ENCODE data around the gene TP53RK. TPM values are rescaled to one million over a fixed set of nuclear protein-coding genes. Genes with fewer than 3 reads are reported as not detected.

TP53RK gene
- total and polyA plus RNA-seq, 2 of the 13 experiments (the other 11 are each of a cell fraction or from before 2014, with no cell fraction given), result 12.9 to 25.5 TPM

DNA sequence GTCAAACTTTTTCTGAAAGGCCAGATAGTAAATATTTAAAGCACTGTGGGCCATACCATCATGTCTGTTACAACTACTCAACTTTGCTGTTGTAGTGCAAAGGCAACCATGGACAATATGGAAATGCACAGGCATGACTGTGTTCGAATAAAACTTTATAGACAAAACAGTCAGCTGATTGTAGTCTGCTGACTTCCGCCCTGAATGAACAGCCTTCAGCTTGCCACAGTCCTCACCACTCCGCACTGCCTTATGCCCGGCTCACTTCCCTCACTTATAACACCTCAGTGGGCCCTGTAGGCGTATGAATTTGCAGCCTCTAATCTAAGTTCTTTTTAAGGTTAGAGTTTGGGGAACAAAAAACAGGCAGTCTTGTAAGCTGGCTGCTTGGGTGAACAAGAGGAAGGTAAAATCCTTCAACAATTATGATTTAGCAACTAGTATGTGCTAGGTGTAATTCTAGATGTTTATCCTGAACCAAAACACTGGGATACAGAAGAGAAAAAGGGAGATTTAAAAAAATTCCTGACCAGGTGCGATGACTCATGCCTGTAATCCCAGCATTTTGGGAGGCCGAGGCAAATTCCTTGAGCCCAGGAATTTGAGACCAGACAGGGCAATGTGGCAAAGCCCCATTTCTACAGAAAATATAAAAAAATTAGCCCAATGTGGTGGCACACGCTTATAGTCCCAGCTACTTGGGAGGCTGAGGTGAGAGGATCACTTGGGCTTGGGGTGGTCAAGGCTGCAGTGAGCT, 13.4 kb upstream of the TP53RK start (continued):
- TF ChIP-seq, protein P1, sequence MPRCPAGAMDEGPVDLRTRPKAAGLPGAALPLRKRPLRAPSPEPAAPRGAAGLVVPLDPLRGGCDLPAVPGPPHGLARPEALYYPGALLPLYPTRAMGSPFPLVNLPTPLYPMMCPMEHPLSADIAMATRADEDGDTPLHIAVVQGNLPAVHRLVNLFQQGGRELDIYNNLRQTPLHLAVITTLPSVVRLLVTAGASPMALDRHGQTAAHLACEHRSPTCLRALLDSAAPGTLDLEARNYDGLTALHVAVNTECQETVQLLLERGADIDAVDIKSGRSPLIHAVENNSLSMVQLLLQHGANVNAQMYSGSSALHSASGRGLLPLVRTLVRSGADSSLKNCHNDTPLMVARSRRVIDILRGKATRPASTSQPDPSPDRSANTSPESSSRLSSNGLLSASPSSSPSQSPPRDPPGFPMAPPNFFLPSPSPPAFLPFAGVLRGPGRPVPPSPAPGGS (CRISPR knock-in tag; IDR thresholded peaks at IDR 0.05), result no peak
- TF ChIP-seq, protein P2, sequence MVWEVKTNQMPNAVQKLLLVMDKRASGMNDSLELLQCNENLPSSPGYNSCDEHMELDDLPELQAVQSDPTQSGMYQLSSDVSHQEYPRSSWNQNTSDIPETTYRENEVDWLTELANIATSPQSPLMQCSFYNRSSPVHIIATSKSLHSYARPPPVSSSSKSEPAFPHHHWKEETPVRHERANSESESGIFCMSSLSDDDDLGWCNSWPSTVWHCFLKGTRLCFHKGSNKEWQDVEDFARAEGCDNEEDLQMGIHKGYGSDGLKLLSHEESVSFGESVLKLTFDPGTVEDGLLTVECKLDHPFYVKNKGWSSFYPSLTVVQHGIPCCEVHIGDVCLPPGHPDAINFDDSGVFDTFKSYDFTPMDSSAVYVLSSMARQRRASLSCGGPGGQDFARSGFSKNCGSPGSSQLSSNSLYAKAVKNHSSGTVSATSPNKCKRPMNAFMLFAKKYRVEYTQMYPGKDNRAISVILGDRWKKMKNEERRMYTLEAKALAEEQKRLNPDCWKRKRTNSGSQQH (CRISPR knock-in tag; IDR thresholded peaks at IDR 0.05; ENCODE audit: low read depth), result no peak
- no peak for TF ChIP-seq TMF1 (CRISPR knock-in tag; IDR thresholded peaks at IDR 0.05; ENCODE audit: low read depth)
- no peak for TF ChIP-seq HNF4A (CRISPR knock-in tag; IDR thresholded peaks at IDR 0.05)
- TF ChIP-seq, protein P3, sequence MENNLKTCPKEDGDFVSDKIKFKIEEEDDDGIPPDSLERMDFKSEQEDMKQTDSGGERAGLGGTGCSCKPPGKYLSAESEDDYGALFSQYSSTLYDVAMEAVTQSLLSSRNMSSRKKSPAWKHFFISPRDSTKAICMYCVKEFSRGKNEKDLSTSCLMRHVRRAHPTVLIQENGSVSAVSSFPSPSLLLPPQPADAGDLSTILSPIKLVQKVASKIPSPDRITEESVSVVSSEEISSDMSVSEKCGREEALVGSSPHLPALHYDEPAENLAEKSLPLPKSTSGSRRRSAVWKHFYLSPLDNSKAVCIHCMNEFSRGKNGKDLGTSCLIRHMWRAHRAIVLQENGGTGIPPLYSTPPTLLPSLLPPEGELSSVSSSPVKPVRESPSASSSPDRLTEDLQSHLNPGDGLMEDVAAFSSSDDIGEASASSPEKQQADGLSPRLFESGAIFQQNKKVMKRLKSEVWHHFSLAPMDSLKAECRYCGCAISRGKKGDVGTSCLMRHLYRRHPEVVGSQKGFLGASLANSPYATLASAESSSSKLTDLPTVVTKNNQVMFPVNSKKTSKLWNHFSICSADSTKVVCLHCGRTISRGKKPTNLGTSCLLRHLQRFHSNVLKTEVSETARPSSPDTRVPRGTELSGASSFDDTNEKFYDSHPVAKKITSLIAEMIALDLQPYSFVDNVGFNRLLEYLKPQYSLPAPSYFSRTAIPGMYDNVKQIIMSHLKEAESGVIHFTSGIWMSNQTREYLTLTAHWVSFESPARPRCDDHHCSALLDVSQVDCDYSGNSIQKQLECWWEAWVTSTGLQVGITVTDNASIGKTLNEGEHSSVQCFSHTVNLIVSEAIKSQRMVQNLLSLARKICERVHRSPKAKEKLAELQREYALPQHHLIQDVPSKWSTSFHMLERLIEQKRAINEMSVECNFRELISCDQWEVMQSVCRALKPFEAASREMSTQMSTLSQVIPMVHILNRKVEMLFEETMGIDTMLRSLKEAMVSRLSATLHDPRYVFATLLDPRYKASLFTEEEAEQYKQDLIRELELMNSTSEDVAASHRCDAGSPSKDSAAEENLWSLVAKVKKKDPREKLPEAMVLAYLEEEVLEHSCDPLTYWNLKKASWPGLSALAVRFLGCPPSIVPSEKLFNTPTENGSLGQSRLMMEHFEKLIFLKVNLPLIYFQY (CRISPR knock-in tag; IDR thresholded peaks at IDR 0.05; ENCODE audit: borderline replicate concordance), result no peak
- TF ChIP-seq, protein P4, sequence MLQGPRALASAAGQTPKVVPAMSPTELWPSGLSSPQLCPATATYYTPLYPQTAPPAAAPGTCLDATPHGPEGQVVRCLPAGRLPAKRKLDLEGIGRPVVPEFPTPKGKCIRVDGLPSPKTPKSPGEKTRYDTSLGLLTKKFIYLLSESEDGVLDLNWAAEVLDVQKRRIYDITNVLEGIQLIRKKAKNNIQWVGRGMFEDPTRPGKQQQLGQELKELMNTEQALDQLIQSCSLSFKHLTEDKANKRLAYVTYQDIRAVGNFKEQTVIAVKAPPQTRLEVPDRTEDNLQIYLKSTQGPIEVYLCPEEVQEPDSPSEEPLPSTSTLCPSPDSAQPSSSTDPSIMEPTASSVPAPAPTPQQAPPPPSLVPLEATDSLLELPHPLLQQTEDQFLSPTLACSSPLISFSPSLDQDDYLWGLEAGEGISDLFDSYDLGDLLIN (CRISPR knock-in tag; IDR thresholded peaks at IDR 0.05; ENCODE audit: borderline replicate concordance), result 0 out of 2 replicates have a peak, but pooled peaks have one; percentile 45
- TF ChIP-seq ZC3H13 (CRISPR knock-in tag; IDR thresholded peaks at IDR 0.05), result no peak
- no peak for TF ChIP-seq ZNF510 (CRISPR knock-in tag; IDR thresholded peaks at IDR 0.05; ENCODE audit: low read depth)
- TF ChIP-seq ZNF850 (CRISPR knock-in tag; conservative IDR thresholded peaks at IDR 0.05), result no peak
- TF ChIP-seq, protein P5, sequence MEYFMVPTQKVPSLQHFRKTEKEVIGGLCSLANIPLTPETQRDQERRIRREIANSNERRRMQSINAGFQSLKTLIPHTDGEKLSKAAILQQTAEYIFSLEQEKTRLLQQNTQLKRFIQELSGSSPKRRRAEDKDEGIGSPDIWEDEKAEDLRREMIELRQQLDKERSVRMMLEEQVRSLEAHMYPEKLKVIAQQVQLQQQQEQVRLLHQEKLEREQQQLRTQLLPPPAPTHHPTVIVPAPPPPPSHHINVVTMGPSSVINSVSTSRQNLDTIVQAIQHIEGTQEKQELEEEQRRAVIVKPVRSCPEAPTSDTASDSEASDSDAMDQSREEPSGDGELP (IDR thresholded peaks at IDR 0.05; ENCODE audit: borderline replicate concordance, low read depth), result peak; percentile 45; the same call in 1 of the 2 replicates
- no peak for TF ChIP-seq PRPF4 (IDR thresholded peaks at IDR 0.05; ENCODE audit: low read depth, low read length, poor library complexity, severe bottlenecking)
- TF ChIP-seq KDM2A (CRISPR knock-in tag; IDR thresholded peaks at IDR 0.05; ENCODE audit: borderline replicate concordance, low read depth), result no peak
- TF ChIP-seq ZNF180 (CRISPR knock-in tag; IDR thresholded peaks at IDR 0.05; ENCODE audit: borderline replicate concordance, low read depth), result peak; percentile 88; the same call in 1 of the 2 replicates

Measured in HepG2 (cell line).